NOMO-1 treated with dmso at 0.1 percent for 144 hours (cell line): Measurements from ENCODE around the gene NRTN.

Experiments
- DNase-seq: peaks from one replicate; lab custom pipeline; 2025; ENCODE audit not compliant: unreplicated experiment; lab: John Stamatoyannopoulos, UW

The NRTN gene

GRCh38 chr19:5789886-5790558 lies 14.8 kb upstream of the NRTN start:
- DNase-seq: no peak

- DNase-seq: peak; percentile 96
These were observed 14.0 kb upstream of the NRTN start, which contains the start of gene DUS3L for GRCh38 chr19:5790559-5791520. TSS of gene DUS3L (minus strand) at chr19:5791163. CDS start at chr19:5791141, 22 bp downstream.

GRCh38 chr19:5792224-5792623 lies 12.6 kb upstream of the NRTN start:
- DNase-seq: no peak

GRCh38 chr19:5793188-5793587 lies 11.7 kb upstream of the NRTN start:
- no peak for DNase-seq

GRCh38 chr19:5795382-5795919 lies 9.4 kb upstream of the NRTN start:
- DNase-seq: no peak

- DNase-seq: no peak
These were observed 6.6 kb upstream of the NRTN start for GRCh38 chr19:5798244-5798643.

- no peak for DNase-seq
These were observed 5.3 kb upstream of the NRTN start for GRCh38 chr19:5799247-5800241.

GRCh38 chr19:5800361-5801270 lies 4.3 kb upstream of the NRTN start:
- no peak for DNase-seq

- DNase-seq: no peak
These were observed 2.9 kb upstream of the NRTN start for GRCh38 chr19:5801796-5802619.

GRCh38 chr19:5803441-5803751 lies 1.5 kb upstream of the NRTN start:
- no peak for DNase-seq

- DNase-seq: peak; percentile 94
These were observed 933 bp upstream of the NRTN start for GRCh38 chr19:5803752-5804515.

- DNase-seq: no peak
These were observed 730 bp downstream of the NRTN start for GRCh38 chr19:5805462-5806132.

GRCh38 chr19:5806133-5806489 lies 1.2 kb downstream of the NRTN start:
- no peak for DNase-seq

GRCh38 chr19:5806905-5807304 lies 2.0 kb downstream of the NRTN start:
- no peak for DNase-seq

GRCh38 chr19:5808120-5808816 lies 3.4 kb downstream of the NRTN start:
- no peak for DNase-seq

- DNase-seq: peak; percentile 34
These were observed 4.2 kb downstream of the NRTN start for GRCh38 chr19:5809053-5809452.

GRCh38 chr19:5809469-5809868 lies 4.6 kb downstream of the NRTN start:
- no peak for DNase-seq
